ENCODE data around the gene RAX. TPM values are rescaled to one million over a fixed set of nuclear protein-coding genes. Genes with fewer than 3 reads are reported as not detected.

Gene RAX
- total RNA-seq, 2 experiments from 2014 or later, result not detected

- CTCF ChIA-PET, result no interaction called here
- POLR2A ChIA-PET, result no interaction called here
Measured at GRCh38 chr18:59219672-59220163, 53.5 kb downstream of the RAX start, which contains the start of gene GRP. TSS of gene GRP (plus strand) at chr18:59220158. CDS start at chr18:59220266, 108 bp downstream.

- POLR2A ChIA-PET, result no interaction called here
Measured at GRCh38 chr18:59218018-59218417, 55.2 kb downstream of the RAX start.

More at GRCh38 chr18:59218018-59218417, 55.2 kb downstream of the RAX start:
- CTCF ChIA-PET, result no interaction called here

Other genes with a start within 250 kb of the RAX start
- gene SEC11C, start 133.6 kb downstream of the RAX start, total RNA-seq, result 100 to 1,000 TPM; 121 to 131 TPM
- gene GRP, start 53.3 kb downstream of the RAX start, total RNA-seq, result not detected
- gene CPLX4, start 45.2 kb upstream of the RAX start, total RNA-seq, result not detected
- gene LMAN1, start 85.8 kb upstream of the RAX start, total RNA-seq, result 100 to 1,000 TPM; 114 TPM

Data from activated CD8-positive, alpha-beta memory T cell treated with anti-CD3 and anti-CD28 coated beads for 36 hours (primary cell).